ENCODE data around the gene DDX51.

DDX51 gene

DNA sequence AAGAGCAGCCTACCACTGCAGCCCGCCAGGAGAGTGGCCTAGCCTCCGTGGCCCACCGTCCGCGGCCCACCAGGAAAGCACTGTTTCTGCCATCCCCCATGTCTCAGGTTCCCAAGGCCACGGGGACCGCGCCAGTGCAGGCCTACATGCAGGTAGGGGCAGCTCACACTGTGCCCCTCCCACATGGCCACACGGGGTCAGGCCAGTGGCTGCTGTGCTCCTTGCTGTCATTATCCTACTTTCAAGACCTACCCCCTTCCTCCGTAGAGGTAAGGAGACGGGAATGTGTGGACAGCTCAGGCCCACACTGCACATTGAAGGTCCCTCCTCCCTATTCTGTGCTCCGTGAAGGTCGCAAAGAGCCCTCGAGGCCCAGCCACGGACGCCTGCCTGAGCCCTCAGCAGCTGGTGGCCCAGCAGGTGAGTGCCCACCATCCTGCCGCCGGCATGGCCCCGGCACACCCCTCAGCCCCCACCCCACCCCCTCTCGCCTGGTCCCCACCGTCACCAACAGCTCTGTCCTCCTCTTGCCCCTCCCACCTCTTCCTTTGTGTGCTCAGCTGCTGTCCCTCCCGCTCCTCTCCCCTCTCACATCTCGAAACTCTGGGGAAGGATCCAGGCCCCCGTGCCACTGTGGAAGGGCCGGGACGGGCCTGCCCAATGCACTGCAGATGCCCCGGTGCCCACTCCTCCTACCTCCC is 10.0 kb downstream of the DDX51 start:
- no peaks in the 10 kb centered on the region for H3K9me3 ChIP-seq (ENCODE audit: insufficient read depth, low read depth, low read length)
- no peak overlapping the region for H3K9ac ChIP-seq (ENCODE audit: low read depth, low read length, poor library complexity, severe bottlenecking)
- no peaks in the 10 kb centered on the region for H3K9me2 ChIP-seq (replicated peaks; ENCODE audit: low read depth, low read length)
- no peak overlapping the region for H3K4me2 ChIP-seq (ENCODE audit: low read depth, low read length, poor library complexity, severe bottlenecking)
- peaks cover 4% of the 10 kb centered on the region; the same call in 1 of the 2 replicates for H3K36me3 ChIP-seq (ENCODE audit: insufficient read depth, low read length)
- H3K4me1 ChIP-seq (ENCODE audit: insufficient read depth, low read length, poor library complexity, severe bottlenecking), result no peaks in the 10 kb centered on the region
- no peak overlapping the region for H3K4me3 ChIP-seq (ENCODE audit: low read length, poor library complexity, severe bottlenecking)
- H3K27me3 ChIP-seq (ENCODE audit: insufficient read depth, low read length, poor library complexity, severe bottlenecking), result no peaks in the 10 kb centered on the region
- H2AFZ ChIP-seq (ENCODE audit: low read length), result no peak overlapping the region
- no peaks in the 10 kb centered on the region for H4K20me1 ChIP-seq (ENCODE audit: insufficient read depth, low read length, poor library complexity, severe bottlenecking)
- TF ChIP-seq EZH2phosphoT487 (IDR thresholded peaks at IDR 0.05; ENCODE audit: borderline replicate concordance) (no peak), CTCF (conservative IDR thresholded peaks at IDR 0.05; ENCODE audit: low read length) (no peak)
- H3F3A ChIP-seq (ENCODE audit: low read depth), result no peaks in the 10 kb centered on the region; the same call in 1 of the 2 replicates
- no peaks in the 10 kb centered on the region for H3K79me2 ChIP-seq (ENCODE audit: insufficient read depth, low read length)

DNA sequence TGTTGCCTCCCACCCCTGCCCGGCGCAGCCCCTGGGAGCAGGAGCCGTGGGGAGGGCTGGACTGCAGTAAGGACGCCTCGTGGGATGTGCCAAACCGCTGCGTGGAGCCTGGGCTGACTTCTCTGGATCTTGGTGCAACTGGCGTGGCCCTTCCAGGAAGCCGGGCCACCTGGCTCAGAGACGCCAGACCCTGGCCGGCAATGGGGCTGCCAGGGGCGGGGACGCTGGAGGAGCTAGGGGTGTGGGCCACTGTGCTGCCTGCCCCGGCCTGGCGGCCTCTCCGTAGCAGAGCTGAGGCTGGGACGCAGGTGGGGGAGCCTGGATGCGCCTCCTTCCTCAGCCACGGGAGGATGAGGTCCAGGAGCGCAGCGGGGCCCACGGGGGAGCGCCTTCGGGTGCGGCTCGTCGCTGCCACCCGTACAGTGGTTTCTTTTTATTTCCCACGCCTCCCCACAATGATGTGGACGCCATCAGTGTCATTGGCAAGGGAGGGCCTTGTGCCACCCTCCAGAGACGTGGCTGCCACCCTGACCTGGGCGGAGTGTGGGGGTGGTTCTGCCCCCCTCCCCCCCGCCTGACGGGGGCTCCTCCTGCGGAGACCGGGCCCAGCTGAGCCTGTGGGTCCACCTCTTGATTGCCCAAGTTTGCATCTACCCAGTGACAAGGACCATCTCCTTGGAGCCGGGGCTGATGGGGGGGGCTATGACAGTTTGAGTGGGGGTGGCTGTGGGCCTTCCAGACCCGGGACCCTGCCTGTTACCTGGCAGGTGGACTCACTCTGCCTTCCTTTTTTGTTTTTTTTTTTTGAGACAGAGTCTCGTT is 11.3 kb downstream of the DDX51 start:
- H2AFZ ChIP-seq (ENCODE audit: low read length), result no peak overlapping the region
- no peaks in the 10 kb centered on the region for H3K27me3 ChIP-seq (ENCODE audit: insufficient read depth, low read length, poor library complexity, severe bottlenecking)
- no peaks in the 10 kb centered on the region for H3K79me2 ChIP-seq (ENCODE audit: insufficient read depth, low read length)
- H3K9me2 ChIP-seq (replicated peaks; ENCODE audit: low read depth, low read length), result no peaks in the 10 kb centered on the region
- H3K9me3 ChIP-seq (ENCODE audit: insufficient read depth, low read depth, low read length), result no peaks in the 10 kb centered on the region
- no peaks in the 10 kb centered on the region; the same call in 1 of the 2 replicates for H3F3A ChIP-seq (ENCODE audit: low read depth)
- no peaks in the 10 kb centered on the region for H3K4me1 ChIP-seq (ENCODE audit: insufficient read depth, low read length, poor library complexity, severe bottlenecking)
- no peaks in the 10 kb centered on the region for H4K20me1 ChIP-seq (ENCODE audit: insufficient read depth, low read length, poor library complexity, severe bottlenecking)
- no peak overlapping the region for H3K9ac ChIP-seq (ENCODE audit: low read depth, low read length, poor library complexity, severe bottlenecking)
- no peak overlapping the region for H3K4me2 ChIP-seq (ENCODE audit: low read depth, low read length, poor library complexity, severe bottlenecking)
- H3K36me3 ChIP-seq (ENCODE audit: insufficient read depth, low read length), result 0 out of 2 replicates have a peak, but pooled peaks cover 4% of the 10 kb centered on the region
- H3K4me3 ChIP-seq (ENCODE audit: low read length, poor library complexity, severe bottlenecking), result no peak overlapping the region
- TF ChIP-seq EZH2phosphoT487 (IDR thresholded peaks at IDR 0.05; ENCODE audit: borderline replicate concordance), result no peak
- no peak for TF ChIP-seq CTCF (conservative IDR thresholded peaks at IDR 0.05; ENCODE audit: low read length)

DNA sequence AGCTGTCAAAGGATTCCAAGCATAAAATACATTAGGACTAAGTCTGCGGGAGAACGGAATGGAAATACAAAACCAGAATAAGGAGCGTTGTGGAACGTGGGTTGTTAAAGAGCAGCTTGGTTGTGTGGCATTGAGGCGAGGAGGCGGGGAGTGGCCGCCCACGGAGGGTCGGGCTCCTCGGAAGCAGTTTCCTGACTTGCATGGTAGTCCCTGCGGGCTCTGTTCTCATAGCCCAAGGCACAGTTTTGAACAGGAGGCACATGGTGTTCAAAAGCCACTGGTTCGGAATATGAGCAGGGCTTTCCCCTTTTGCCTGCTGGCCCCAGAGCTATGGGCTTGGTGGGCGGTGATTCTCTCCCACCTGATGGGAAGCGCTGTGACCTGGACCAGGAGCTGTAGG is 12.2 kb downstream of the DDX51 start:
- H2AFZ ChIP-seq (ENCODE audit: low read length), result no peak overlapping the region
- no peak overlapping the region for H3K9ac ChIP-seq (ENCODE audit: low read depth, low read length, poor library complexity, severe bottlenecking)
- H3K4me2 ChIP-seq (ENCODE audit: low read depth, low read length, poor library complexity, severe bottlenecking), result no peak overlapping the region
- no peaks in the 10 kb centered on the region for H3K4me1 ChIP-seq (ENCODE audit: insufficient read depth, low read length, poor library complexity, severe bottlenecking)
- no peak for TF ChIP-seq CTCF (conservative IDR thresholded peaks at IDR 0.05; ENCODE audit: low read length)
- no peak for TF ChIP-seq EZH2phosphoT487 (IDR thresholded peaks at IDR 0.05; ENCODE audit: borderline replicate concordance)
- no peak overlapping the region for H3K4me3 ChIP-seq (ENCODE audit: low read length, poor library complexity, severe bottlenecking)
- no peaks in the 10 kb centered on the region for H4K20me1 ChIP-seq (ENCODE audit: insufficient read depth, low read length, poor library complexity, severe bottlenecking)
- H3F3A ChIP-seq (ENCODE audit: low read depth), result no peaks in the 10 kb centered on the region; the same call in 1 of the 2 replicates
- no peaks in the 10 kb centered on the region for H3K27me3 ChIP-seq (ENCODE audit: insufficient read depth, low read length, poor library complexity, severe bottlenecking)
- no peaks in the 10 kb centered on the region for H3K79me2 ChIP-seq (ENCODE audit: insufficient read depth, low read length)
- H3K36me3 ChIP-seq (ENCODE audit: insufficient read depth, low read length), result peaks cover 10% of the 10 kb centered on the region; the same call in 1 of the 2 replicates
- no peaks in the 10 kb centered on the region for H3K9me3 ChIP-seq (ENCODE audit: insufficient read depth, low read depth, low read length)
- H3K9me2 ChIP-seq (replicated peaks; ENCODE audit: low read depth, low read length), result no peaks in the 10 kb centered on the region
